GM18867 (cell line): ENCODE results near the gene PNLDC1.
"Not testable (repeated sequence)": the region's sequence is repeated elsewhere in the genome, so short reads cannot be mapped to it uniquely, and the experiment has no call there.

ENCODE experiments used
- ATAC-seq: cut with Tn5 transposase; IDR thresholded peaks from one replicate; pipeline ENCODE4 v1.9.1; 2021; ENCODE audit warnings: mild to moderate bottlenecking, moderate library complexity; ENCODE audit not compliant: unreplicated experiment

Gene PNLDC1

GRCh38 chr6:159819098-159819497 is 19.0 kb downstream of the PNLDC1 start:
- ATAC-seq, result no peak

- no peak for ATAC-seq
Observed at GRCh38 chr6:159819932-159820640, 20.0 kb downstream of the PNLDC1 start.

- no peak for ATAC-seq
Observed at GRCh38 chr6:159821122-159821521, 21.0 kb downstream of the PNLDC1 start.

GRCh38 chr6:159821726-159822125 is 21.6 kb downstream of the PNLDC1 start:
- ATAC-seq, result no peak

GRCh38 chr6:159823953-159824352 is 23.9 kb downstream of the PNLDC1 start:
- no peak for ATAC-seq

- ATAC-seq, result not testable (repeated sequence)
Observed at GRCh38 chr6:159824690-159825089, 24.6 kb downstream of the PNLDC1 start.

GRCh38 chr6:159826004-159826403 is 25.9 kb downstream of the PNLDC1 start:
- ATAC-seq, result no peak

GRCh38 chr6:159826968-159827647 is 27.0 kb downstream of the PNLDC1 start:
- no peak for ATAC-seq

- ATAC-seq, result no peak
Observed at GRCh38 chr6:159828074-159828473, 28.0 kb downstream of the PNLDC1 start.

GRCh38 chr6:159829526-159829925 is 29.4 kb downstream of the PNLDC1 start:
- ATAC-seq, result peak; percentile 52

GRCh38 chr6:159830501-159831372 is 30.7 kb downstream of the PNLDC1 start:
- no peak for ATAC-seq

- no peak for ATAC-seq
Observed at GRCh38 chr6:159831373-159831679, 31.2 kb downstream of the PNLDC1 start.

GRCh38 chr6:159832946-159833345 is 32.9 kb downstream of the PNLDC1 start:
- ATAC-seq, result no peak

GRCh38 chr6:159833556-159833955 is 33.5 kb downstream of the PNLDC1 start:
- ATAC-seq, result no peak

- no peak for ATAC-seq
Observed at GRCh38 chr6:159833997-159834603, 34.0 kb downstream of the PNLDC1 start.

- no peak for ATAC-seq
Observed at GRCh38 chr6:159836718-159837490, 36.8 kb downstream of the PNLDC1 start.

- no peak for ATAC-seq
Observed at GRCh38 chr6:159837511-159837910, 37.4 kb downstream of the PNLDC1 start.

- ATAC-seq, result no peak
Observed at GRCh38 chr6:159838020-159838744, 38.1 kb downstream of the PNLDC1 start.

- no peak for ATAC-seq
Observed at GRCh38 chr6:159842035-159842434, 42.0 kb downstream of the PNLDC1 start.
